Measurements from ENCODE around the gene PRAMEF25.
"Not testable (repeated sequence)": the region's sequence is repeated elsewhere in the genome, so short reads cannot be mapped to it uniquely, and the experiment has no call there.

GRCh38 chr1:13116754-13117153 is 46.2 kb downstream of the PRAMEF25 start, which contains the start of gene HNRNPCL2:
- not testable (repeated sequence) for TF ChIP-seq ZNF274 (IDR thresholded peaks at IDR 0.05; ENCODE audit: low read depth, low read length); YY1 (IDR thresholded peaks at IDR 0.05; ENCODE audit: insufficient read depth, insufficient read length); SUZ12 (IDR thresholded peaks at IDR 0.05; ENCODE audit: extremely low read depth, insufficient read depth, insufficient read length)

Data from NT2/D1 (cell line).